Fibroblast of peridontal ligament (primary cell): ENCODE measurements around the gene CPNE8.
A peak's percentile ranks its signal among the peaks of the same experiment; 100 is the strongest.

Experiments
- DNase-seq: peaks from one replicate; pipeline ENCODE4 v3.0.0-alpha.2; 2010; ENCODE audit errors: extremely low read depth

CPNE8 gene

DNA sequence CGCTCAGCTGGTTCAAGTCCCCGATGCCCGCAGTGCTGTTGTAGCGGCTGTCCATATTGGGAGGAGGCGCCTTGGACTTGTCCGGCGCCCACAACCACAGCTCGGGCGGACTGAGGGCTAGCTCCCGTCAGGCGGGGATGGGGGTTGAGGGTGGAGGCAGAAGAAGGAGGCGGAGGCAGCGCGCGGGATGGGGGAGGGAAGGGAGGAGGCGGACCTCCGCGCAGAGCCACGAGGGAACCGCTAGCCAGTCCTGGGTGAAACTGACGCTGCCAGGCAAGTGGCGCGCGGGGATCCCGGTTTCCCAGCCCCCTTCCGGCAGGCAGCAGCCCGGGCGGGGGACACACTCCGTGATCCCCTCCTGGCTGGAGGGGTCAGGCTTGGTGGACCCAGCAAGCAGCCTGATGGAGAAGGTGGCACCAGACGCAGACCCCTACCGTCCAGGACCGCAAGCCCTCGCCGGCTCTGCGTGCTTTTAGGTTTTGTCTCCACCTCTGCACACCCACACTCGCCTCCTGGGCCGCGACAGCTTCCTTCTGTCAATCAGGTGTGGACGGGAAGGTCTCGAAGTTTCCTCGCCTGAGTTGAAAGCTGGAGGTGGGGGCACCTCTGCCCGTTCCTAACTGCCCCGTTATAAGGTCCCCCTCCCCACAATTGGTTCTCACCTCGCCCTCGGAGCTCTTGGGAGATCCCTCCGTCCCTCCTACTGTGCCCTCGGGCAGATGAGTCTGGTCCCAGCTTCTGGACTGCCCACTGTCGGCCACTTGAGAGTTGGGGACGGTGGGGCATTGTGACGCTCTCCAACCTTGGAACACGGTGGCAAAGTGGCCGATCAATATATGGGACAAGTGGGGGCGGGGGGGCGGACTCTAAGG lies at the start of gene CPNE8:
TSS of gene CPNE8 (minus strand) at position 112 of the 872 bp plus-strand sequence. CDS start at position 55, 57 bp downstream.
- peak; percentile 61 for DNase-seq

- DNase-seq: no peak
Observed at GRCh38 chr12:38954238-38954873, 49.0 kb upstream of the CPNE8 start.

- no peak for DNase-seq
Observed at GRCh38 chr12:38949363-38949762, 44.0 kb upstream of the CPNE8 start.

DNA sequence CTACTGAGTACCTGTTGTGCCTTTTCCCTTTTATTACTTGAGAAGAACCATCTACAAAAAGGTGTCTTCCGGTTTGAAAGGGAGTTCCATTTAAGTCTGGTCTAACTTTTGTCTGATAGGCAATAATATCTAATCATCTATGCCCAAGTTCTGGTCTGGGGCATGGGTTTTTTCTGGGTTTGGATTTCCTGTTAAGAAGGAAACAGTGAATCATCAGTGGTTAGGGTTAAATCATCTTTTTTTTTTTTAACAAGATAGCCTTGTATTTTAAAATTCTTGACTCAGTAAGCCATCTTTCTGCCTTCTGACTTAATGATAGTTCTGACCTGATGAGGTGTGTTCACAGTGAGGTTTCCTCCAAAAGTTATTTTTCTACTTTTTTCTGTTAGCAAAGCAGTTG lies 29.3 kb upstream of the CPNE8 start:
- no peak for DNase-seq

DNA sequence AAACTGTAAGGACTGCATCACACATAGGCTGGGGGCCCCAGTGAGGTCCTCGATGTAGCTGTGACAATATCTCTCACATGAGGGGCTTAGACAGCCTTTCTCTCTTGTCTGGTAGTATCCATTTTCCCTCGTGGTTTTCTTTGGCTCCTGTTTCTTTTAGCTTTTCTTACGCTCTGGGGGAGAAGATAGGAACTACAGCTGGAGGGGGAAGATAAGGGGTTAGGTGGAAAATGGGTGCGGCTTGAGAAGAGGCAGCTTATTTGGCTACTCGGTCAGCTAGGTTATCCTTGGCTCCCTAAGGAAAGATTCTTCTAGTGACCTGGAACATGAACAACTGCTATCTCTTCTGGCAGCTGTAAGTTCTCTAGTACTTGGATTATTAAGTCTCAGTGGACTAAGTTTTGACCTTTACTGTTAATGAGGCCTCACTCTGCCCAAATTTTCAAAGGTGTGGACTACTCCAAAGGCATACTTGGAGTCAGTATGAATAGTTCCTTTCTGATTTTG lies 28.7 kb upstream of the CPNE8 start:
- DNase-seq: no peak

DNA sequence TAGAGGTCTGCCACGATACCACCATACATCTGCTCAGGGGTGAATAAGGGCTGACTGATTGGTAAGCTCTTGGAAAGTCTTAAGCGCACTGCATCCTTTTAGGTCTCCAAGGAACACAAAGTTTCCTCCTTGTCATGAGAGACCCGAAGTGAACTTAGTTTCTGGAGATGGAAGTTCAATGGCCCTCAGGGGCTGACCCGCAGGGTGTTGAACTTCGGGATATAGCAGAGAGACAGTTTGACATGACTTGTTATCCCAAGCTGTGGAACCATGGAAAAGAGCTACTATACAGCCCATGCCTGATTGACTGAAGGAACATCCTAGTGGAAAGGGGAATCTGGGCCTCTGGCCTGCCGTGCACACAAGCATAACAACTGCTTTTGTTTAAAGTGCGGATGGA lies 26.9 kb upstream of the CPNE8 start:
- DNase-seq: no peak

DNA sequence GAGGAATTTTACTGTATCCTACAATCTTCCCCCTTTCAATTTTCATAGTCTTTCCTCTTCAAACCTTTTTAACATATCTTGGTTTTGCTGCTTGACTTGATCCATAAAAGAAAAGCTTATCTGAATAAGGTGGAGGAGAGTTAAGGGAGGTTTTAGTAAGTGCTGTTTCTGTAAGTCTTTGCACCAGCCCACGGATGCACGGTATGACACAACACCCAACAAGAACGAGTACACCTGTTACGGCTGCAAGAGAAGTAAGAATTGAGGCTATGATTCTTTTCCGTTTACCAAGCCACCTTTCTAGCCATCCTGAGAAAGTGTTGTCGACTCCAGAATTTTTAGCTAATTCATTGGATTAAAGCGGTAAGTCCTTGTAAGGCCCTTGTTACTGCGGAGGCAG lies 26.1 kb upstream of the CPNE8 start:
- no peak for DNase-seq

- no peak for DNase-seq
Observed at GRCh38 chr12:38930990-38931389, 25.6 kb upstream of the CPNE8 start.

DNA sequence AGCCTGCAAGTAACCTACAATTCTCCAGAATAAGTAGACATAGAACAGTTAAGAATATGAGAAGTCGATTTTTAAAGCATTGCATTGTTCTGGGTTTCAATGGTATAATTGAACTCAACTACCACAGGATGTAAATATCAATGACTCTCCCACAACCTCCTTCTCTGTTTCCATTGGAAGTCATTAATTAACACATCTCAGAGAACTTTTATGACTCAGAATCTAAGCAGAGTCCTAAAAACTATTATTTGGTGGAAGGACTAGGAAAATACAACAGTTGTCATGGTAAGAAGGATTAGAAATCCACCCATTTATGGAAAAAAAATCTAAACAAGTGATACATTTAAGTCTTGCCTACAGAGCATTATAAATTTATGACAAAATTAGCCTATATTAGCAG lies 21.1 kb upstream of the CPNE8 start:
- no peak for DNase-seq

GRCh38 chr12:38921025-38921677 lies 15.8 kb upstream of the CPNE8 start:
- DNase-seq: peak; percentile 25

DNA sequence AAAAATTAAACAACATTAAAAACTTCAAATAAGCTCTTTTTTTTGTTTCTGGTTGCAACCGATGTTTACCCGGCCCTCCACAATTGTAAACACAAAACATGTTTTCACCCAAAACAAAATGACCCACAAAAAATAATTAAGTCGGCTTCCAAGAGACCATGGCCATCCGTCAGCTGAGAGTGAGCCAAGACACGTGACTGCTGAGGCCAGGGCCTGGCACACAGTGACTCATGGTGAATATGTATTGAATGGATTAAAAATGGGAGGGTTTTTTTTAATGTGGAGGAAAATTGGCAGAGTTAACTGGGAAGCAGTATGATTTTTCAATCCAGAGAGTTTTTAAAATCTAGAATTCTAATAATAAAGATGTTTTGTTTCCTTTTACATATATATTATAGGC lies 13.8 kb upstream of the CPNE8 start:
- DNase-seq: peak; percentile 5

GRCh38 chr12:38915429-38916182 lies 10.2 kb upstream of the CPNE8 start:
- DNase-seq: no peak

DNA sequence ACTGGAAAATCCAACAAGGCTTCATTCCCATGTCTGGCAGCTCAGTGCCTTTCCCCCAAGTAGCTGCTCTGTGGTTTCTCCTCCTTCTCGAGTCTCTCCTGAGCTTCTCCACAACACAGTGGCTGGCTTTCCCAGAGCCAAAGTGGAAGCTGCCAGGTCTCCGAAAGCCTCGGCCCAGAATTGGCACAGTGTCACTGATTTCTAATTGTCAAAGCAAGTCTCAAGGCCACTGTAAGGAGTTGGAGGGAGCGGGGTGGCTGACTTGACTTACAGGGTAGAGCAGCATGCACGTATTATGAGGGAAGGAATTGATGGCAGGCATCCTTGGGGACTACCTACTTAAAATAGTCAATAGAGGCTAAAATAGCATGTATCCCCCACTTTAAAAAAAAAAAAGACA lies 6.7 kb upstream of the CPNE8 start:
- no peak for DNase-seq

- DNase-seq: peak; percentile 5
Observed at GRCh38 chr12:38911611-38912010, 6.2 kb upstream of the CPNE8 start.

DNA sequence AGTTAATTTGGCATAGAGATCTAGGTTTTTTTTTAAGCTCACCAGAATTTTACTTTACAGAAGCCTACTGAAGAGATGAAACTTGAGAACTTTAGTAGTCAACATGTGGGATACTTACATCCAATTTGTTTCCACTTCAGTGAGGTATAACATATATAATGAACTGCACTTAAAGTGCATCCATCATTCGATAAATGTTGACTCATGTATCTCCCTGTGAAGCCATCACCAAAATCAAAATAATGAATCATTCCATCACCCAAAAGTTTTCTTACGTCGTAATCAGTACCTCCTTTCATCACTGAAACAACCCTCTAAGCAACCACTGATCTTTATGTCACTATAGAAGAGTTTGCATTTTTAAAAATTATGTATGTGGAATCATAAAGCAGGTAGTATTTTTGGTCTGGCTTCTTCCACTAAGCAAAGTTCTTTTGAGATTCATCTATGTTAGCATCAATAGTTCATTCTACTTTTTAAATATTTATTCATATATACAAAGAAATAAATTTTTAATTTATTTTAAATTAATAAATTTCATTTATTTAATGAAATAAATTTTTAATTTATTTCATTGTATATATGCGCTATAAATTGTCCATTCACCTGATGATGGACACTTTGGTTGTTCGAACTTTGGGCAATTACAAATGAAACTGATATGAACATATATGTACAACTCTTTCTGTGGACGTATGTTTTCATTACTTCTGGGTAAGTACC lies 2.0 kb upstream of the CPNE8 start:
- DNase-seq: no peak

DNA sequence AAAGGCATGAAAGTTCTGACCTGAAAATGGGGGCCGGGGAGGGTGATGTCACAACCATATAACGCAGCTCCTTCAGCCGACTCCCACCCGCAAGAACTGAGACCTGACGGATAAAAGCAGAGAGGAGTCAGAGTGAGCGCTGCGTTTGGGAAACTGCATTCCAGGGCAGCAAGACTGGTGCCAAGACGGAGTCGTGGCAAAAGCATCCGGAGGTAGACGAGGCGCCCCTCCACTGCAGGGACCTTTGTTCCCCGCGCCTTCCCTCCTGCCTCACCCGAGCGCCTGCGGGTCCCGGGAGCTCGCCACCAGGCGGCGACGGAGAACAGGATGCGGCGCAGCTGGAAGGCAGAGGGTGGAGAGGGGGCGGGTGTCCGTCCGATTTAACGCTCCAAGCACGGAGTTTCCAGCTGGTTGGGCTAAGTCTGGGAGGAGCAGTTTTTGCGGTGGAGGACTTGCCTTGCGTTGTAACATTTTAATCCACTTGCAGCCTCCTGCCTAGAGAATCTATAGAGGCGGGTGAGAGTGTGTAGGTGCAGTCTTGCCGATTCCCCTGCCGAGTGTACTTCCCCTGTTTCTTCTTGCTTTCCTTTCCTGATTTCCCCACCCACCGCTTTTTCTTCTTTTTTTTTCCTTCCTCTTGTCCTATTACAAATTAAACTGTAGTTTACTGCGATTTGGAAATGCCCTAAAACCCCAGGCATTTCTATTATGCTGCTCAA lies 1.2 kb upstream of the CPNE8 start:
- DNase-seq: peak; percentile 86

- peak; percentile 61 for DNase-seq
Observed at GRCh38 chr12:38904537-38905479, 583 bp downstream of the CPNE8 start.

DNA sequence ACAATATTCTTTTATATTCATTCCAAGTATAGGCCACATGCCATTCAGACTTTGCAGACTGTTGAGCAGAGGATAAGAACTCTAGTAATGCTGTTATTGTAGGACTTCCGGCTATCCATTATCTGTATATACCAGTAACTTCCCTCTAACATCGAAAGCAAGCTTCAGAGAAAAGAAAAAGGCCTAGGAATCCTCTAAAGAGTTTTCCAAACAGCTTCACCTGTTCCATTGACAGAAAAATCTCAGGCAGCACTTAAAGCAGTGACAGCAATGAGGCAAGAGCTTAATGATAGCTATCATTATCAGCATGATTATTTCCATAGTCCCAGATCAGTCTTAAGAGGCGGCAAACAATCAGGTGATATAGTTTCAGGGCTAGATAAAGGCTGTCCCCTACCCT lies 1.8 kb downstream of the CPNE8 start:
- DNase-seq: no peak

GRCh38 chr12:38898001-38898684 lies 7.2 kb downstream of the CPNE8 start:
- no peak for DNase-seq
